Muscle layer of colon (tissue), 2 donors: Measurements from ENCODE around the gene PAK2.
"Not testable (repeated sequence)": the region's sequence is repeated elsewhere in the genome, so short reads cannot be mapped to it uniquely, and the experiment has no call there.

Source experiments
- H3K27ac ChIP-seq: one replicate; pipeline ENCODE4 v1.7.0; 2013; ENCODE audit warnings: low read depth, mild to moderate bottlenecking, low read length, moderate library complexity
- H3K27me3 ChIP-seq, 2 donors: one replicate each; pipeline ENCODE4 v1.7.0; 2013; ENCODE audit warnings: low read length in 2 of 2, mild to moderate bottlenecking in 2 of 2; ENCODE audit not compliant: insufficient read depth in 2 of 2, control insufficient read depth in 1 of 2
- H3K36me3 ChIP-seq: one replicate; pipeline ENCODE4 v1.7.0; 2013; ENCODE audit warnings: mild to moderate bottlenecking, low read length; ENCODE audit not compliant: insufficient read depth
- H3K4me1 ChIP-seq: one replicate; pipeline ENCODE4 v1.7.0; 2013; ENCODE audit warnings: mild to moderate bottlenecking, low read length; ENCODE audit not compliant: insufficient read depth
- H3K4me3 ChIP-seq, 2 donors: one replicate each; pipeline ENCODE4 v1.7.0; 2013; ENCODE audit warnings: low read length in 2 of 2, low read depth in 1 of 2, mild to moderate bottlenecking in 1 of 2, moderate library complexity in 1 of 2
- H3K9ac ChIP-seq: one replicate; pipeline ENCODE4 v1.7.0; 2013; ENCODE audit warnings: low read length
- H3K9me3 ChIP-seq: one replicate; pipeline ENCODE4 v1.7.0; 2013; ENCODE audit warnings: mild to moderate bottlenecking, low read length
- donor health status: abdominal sarcoma.
- donor health status: Adenocarcinoma of cecum.

PAK2 gene

GRCh38 chr3:196867155-196867506 is 127.5 kb downstream of the PAK2 start:
- no peaks in the 10 kb centered on the region for H3K27me3 ChIP-seq
- H3K4me3 ChIP-seq, result peak overlapping the region; percentile 86 to 92
- H3K36me3 ChIP-seq, result no peaks in the 10 kb centered on the region
- no peaks in the 10 kb centered on the region for H3K9me3 ChIP-seq
- peak overlapping the region; percentile 84 for H3K27ac ChIP-seq
- H3K4me1 ChIP-seq, result peaks cover 8% of the 10 kb centered on the region
- peak overlapping the region; percentile 79 for H3K9ac ChIP-seq

DNA sequence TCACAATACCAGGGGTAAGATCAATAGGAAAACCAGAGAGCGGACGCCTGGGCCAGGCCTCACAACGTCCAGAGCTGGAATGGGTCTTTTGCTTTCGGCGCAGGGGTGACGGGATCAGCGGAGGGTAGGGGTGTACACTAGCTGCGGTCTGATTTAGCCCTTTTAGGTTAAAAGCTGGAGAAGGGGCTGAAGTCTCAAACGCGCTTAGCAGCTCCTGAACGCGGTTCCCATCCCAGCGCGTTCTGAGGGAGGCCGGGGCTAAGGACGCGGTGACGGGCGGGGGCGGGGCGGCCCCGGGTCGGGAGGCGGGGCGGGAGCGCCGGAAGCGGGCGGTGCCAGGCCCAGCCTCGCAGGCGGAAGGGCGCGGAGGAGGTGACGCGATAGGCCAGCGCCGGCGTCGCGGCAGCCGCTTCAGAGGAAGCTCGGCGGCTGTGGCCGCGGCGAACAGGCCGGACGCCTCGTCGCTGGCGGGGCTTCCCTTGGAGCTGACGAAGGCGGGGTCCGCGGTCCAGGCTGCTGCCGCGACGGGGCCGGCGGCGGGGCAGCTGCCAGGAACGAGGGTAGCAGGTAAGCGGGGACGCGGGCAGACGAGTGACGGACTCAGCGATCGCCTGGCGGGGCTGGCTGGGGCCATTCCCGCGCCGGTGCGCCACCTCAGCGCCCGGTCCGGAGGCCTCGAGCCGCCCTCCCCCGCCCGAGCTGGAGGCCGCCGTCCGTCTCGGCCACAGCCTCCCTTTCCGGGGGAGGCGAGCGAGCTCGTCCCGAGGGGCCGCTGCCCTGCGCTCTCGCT is 128.0 kb downstream of the PAK2 start, which contains the start of gene SENP5:
Gene SENP5 (plus strand): TSS at position 414 of the 790 bp plus-strand sequence. CDS start 17,262 bp downstream, outside the sequence.
- Histone ChIP-seq H3K4me1 (peaks cover 8% of the 10 kb centered on the region), H3K4me3 (peak within 1 kb of the TSS; percentile 86 to 92), H3K36me3 (no peaks in the 10 kb centered on the region), H3K27me3 (no peaks in the 10 kb centered on the region), H3K9ac (peak within 1 kb of the TSS; percentile 79), H3K27ac (peak within 1 kb of the TSS; percentile 84), H3K9me3 (no peaks in the 10 kb centered on the region)

- Histone ChIP-seq H3K4me3 (peak overlapping the region; percentile 86 to 92), H3K36me3 (no peaks in the 10 kb centered on the region)
Measured at GRCh38 chr3:196868297-196868661, 128.6 kb downstream of the PAK2 start.

DNA sequence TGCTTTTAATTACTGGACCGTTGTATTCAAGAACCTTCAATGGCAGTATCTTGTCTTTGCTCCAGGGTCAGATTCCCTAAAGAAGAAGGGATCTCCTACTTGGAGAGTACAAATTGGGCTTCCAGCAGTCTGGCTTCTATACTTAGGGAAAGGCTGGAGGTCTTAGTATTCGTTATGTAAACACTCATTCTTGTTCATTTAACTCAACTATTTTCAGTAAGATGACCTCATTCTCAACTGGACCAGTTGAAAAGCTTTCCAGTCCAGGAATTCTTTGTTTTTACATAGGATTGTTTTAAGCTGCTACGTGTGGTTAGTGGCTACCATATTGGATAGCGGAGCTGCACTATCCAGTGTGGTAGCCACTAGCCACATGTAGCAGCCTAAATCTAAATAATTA is 132.7 kb downstream of the PAK2 start:
- Histone ChIP-seq H3K9ac (no peak overlapping the region), H3K4me3 (no peak overlapping the region), H3K4me1 (peaks cover 8% of the 10 kb centered on the region), H3K36me3 (no peaks in the 10 kb centered on the region), H3K27me3 (no peaks in the 10 kb centered on the region), H3K9me3 (no peaks in the 10 kb centered on the region), H3K27ac (no peak overlapping the region)

More at GRCh38 chr3:196868297-196868661, 128.6 kb downstream of the PAK2 start:
- Histone ChIP-seq H3K27ac (peak overlapping the region; percentile 84), H3K4me1 (peaks cover 8% of the 10 kb centered on the region), H3K9ac (peak overlapping the region; percentile 75), H3K9me3 (no peaks in the 10 kb centered on the region), H3K27me3 (no peaks in the 10 kb centered on the region)

- not testable (repeated sequence) for H3K27me3 ChIP-seq, H3K4me1 ChIP-seq, H3K36me3 ChIP-seq, H3K9me3 ChIP-seq, H3K4me3 ChIP-seq, H3K27ac ChIP-seq, H3K9ac ChIP-seq
Measured at GRCh38 chr3:196874511-196875094, 134.9 kb downstream of the PAK2 start.

GRCh38 chr3:196875258-196875657 is 135.6 kb downstream of the PAK2 start:
- H3K9me3 ChIP-seq, result no peaks in the 10 kb centered on the region
- no peak overlapping the region for H3K9ac ChIP-seq
- no peaks in the 10 kb centered on the region for H3K36me3 ChIP-seq
- no peak overlapping the region for H3K4me3 ChIP-seq
- H3K27ac ChIP-seq, result no peak overlapping the region
- H3K4me1 ChIP-seq, result no peaks in the 10 kb centered on the region
- H3K27me3 ChIP-seq, result no peaks in the 10 kb centered on the region
